DMS53 (cell line): ENCODE data around the gene DNAJC5G.
"Not testable (repeated sequence)": the region's sequence is repeated elsewhere in the genome, so short reads cannot be mapped to it uniquely, and the experiment has no call there.

ENCODE experiments used
- DNase-seq: peaks from one replicate; lab custom pipeline; 2025; lab: John Stamatoyannopoulos, UW

Gene DNAJC5G

DNA sequence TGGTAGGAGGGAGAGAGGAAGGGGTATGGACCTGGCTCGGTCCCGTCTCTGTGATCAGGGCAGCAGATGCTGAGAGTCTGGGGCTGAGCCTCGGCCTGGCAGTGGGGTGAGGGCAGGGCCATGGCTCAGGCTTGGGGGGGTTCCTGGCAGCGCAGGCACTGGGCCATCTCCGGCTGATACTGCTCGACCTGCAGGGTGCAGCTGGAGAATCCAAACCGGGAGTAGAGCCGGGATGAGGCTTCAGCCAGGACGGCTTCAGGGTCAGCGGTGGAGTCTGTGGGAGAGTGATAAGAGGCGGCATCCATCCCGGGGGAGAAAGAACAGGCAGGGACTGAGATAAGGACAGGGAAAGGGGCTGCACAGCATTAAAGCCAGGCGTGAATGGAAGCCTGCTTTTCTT, 20.0 kb upstream of the DNAJC5G start:
- DNase-seq: no peak

DNA sequence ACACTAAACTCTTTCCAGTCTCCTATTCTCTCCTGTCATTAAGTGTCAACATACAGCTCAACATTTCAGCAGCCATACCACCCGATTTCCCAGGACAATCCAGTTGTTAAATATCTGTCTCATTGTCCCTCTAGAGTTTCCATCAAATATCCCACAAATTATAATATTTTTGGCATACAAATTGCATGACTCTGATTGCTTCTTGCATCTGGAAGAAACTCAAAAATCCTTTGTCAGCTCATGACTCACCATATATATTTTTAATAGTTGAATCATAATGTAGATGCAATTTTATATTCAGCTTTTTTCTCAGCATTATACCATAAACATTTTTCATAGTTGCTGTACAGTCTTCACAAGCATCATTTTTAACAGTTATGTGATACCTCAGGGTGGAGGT, 19.6 kb upstream of the DNAJC5G start:
- DNase-seq: no peak

DNA sequence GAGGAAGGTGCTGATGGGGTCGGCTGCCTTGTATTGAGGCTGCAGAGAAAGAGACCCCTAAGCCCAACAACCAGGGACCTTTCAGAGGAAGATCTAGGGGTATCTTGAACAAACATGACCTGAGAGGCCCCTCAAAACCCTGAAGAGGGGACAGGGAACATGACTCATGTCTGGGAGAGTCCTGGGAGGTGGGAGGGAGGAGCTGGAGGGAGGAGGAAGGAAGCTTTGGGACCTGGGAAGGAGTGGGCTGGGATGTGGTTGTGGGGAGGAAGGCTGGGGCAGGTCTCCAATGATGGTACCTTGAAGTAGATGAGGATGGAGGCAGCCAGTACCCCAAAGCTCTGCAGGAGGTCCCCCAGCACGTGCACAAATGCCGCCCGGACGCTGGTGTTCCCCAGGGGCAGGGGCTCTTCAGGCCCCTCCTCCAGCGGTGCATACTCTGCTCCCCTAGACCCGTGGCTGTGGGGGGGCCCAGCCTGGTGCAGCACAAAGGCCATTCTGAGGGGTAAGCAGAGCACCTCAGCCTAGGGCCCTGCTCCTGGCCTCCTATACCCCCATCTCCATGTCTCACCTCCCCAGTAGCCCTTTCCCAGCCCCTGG, 18.3 kb upstream of the DNAJC5G start:
- DNase-seq: no peak

DNA sequence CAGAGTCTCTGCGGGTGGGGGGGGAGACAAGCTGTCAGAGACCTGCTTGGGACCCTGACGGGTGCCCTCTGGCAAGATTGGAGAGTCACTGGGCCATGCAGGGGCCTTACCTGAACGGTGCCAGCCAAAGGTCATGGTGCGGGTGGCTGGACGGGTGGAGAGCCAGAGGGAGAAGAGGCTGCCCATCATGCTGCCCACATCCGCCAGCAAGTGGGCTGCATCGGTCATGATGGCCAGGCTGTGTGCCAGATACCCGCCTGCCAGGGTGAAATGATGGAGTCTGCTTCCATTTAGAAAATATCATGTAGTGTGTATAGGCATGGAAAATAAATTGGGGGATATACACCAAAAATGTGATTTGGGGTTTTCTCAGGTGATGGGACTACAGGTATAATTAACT, 17.2 kb upstream of the DNAJC5G start:
- no peak for DNase-seq

DNA sequence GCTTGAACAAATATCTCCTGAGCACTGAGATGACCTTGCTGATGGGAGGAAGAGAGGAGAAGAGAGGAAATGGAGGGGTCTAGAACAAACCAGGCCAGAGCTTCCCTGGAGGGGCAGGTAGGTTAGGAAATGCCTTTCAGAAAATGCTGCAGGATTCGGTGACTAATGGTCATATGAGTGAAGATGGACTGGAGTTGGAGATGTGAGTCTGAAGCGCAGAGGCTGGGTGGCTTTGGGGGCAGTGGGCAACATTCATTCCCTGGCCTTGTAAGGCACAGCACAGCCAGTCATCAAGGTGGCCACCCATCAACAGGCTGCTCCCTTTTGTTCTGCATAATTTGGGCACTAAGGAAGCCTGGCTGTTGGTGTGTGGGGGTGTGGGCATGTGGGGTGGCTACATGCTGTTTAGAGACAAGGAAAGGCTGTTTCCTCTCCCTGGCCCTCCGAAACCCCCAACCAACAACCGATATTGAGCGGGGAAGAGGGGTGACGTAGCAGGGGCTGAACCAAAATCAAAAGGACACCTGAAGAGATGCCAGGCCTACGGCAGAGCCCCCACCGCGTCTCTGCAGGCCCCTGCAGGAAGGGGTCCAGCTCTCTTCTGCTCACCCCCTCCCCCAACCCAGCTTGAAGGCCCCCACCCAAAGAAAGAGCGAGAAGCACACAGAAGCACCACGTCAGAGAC, 13.8 kb upstream of the DNAJC5G start:
- no peak for DNase-seq

DNA sequence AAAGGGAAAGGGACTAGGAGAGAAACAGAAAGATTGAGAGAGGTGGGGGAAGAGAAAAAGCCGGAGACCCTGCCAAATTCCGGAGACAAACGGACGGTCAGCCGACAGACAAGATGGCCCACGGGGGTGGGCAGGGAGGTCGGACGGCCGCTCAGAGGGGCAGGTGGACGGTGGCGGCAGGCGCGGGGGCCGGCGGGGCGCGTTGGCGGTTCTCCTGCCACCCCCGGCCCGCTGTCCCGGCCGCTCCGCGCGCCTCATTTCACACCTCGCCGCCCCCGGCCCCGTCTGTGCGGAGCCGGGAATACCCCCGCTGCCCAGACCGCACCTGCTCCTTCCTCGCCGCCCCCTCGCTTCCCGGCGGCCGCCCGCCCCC, 13.3 kb upstream of the DNAJC5G start:
- DNase-seq: no peak

DNA sequence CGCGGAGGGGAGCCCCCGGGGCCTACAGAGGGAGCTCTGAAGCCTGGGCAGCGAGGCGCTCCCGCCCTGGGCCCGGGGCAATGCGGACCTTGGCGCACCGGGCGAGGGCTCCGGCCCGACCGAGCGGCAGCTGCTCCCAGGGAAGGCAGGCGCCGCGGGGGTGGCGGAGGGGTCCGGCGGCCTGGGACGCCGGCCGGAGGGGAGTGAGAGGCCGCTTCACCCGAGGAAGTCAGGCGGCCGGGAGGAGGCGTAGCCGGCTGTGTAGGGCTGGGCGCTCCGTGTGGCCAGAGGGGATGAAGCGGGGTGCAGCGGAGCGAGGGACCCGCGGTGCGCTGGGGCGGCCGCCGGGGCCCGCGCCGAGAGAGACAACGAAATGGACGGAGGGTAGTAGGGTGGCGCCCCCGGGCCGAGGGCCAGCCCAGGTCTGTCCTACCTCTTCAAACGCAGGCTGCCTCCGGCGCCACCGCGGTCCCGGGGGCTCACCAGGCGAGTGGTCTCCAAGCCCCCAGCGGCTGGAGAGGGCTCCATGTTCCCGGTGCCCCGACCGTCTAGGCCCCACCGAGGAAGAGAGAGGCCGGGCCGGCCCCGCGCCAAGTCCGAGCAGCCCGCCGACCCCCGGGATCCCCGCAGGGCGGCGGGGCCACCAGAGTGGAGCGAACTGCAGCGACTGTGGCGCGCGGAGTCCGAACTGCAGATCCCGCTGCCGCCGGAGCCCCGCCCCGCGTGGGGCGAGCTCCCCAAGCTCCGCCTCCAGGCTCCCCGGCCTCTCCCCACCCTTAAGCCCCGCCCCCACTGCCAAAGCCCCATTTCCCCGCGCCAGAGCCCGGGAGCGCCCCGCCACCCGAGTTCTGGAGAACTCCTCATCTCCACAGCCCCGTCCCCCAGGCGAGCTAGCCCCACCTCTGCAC, 12.6 kb upstream of the DNAJC5G start, which contains the start of gene SLC30A3:
TSS of gene SLC30A3 (minus strand) at position 669 of the 908 bp plus-strand sequence. CDS start at position 528, 141 bp downstream.
- peak; percentile 53 for DNase-seq

DNA sequence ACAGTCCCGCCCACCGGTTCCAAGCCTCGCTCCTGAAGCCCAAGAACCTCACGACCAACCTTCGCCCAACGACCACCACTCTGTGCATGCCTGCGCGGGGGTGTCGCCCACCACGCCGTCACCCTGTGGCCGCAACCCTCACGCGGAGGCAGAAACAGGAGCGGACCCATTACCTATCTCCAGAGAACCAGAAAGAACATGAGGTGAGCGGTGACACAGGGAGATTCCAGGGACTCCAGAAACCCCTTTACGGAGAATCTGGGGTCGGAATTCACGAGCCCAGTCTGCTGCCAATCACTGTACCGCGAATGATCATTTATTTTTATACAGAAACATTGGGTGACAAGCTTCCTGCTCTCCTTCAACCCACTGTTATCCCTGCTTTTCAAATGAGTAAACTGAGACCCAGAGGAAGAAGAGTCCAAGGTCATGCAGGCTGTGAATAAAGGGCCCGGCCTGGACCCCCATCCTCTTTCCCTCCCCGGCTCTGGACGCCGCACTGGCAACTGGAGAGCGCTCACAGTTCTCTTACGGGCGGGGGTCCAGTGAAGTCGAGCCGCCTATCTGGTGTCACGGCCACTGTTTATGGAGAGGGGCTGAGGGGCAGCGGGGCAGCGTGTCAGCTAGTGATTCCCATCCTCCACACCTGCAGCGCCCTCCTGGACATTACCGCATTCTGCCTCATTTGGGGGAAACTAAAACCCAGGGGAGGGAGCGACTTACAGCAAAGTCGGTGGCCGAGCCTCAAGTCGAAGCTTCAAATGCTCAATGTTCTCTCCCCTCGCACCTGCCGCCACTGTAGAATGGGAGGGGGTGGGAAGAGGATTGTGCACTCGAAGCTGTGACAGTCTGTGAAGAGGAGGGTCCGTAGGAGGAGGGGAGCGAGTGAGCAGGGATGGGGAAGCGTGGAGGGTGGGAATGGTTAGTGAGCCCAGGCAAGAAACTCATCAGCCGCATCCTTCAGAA, 11.7 kb upstream of the DNAJC5G start:
- peak; percentile 51 for DNase-seq

DNA sequence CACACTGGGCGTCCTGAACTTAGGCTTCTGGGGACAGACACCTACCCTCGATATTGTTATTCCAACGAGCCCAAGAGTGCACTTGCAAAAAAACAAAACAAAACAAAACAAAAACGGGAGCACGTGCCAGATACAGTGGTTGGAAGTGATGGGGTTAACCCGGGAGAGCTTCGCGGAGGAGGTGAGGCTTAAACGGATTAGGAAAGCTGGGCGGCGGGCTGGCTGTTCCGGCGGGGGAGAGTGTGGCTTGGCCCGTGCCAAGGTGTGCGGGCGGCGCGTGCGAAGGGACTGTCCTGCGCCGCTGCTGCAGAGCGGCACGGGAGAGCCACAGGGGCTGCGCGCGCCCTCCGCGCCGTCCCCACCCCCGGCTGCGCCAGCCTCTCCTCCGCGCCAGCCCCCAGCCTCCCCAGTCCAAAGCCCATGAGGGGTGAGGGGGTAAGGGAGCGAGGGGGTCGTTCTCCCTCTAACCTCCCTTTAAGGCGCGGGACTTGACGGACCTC, 10.9 kb upstream of the DNAJC5G start:
- peak; percentile 59 for DNase-seq

DNA sequence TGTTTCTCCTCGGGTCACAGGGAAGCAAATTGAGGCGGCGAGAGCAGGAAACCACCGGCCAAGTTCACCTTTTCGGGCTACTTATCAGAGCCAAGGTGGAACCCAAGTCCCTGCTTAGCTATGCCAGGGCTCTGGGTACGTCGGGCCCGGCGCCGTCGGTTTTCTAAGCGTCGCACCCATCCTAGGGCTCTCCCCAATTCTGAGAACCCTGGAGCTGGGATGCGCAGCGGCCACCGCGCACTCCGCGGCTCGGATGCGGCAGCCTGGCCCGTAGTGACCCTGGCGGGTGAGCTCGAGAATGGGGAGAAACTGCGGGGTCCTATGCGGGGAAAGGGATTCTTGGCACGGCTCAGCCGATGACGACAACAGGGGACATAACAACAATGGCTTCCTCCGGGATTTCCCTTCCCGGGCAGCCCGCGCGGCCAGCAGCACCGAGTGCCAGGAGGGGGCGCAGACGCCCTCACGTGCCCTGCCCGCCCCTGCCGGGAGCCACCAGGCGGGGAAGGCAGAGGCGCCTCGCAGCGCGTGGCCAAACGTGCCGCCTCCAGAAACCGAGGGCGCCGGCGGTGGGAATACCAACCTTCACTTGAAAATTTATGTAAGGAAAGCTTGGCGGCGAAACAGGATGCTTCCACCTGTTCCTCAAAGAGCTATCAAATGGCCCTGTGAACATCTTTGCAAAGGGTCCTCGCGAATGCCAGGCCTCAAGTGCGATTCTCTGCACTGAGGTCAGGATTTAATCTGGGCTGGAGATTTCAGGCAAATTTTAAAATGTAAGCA, 10.3 kb upstream of the DNAJC5G start:
- peak; percentile 82 for DNase-seq

DNA sequence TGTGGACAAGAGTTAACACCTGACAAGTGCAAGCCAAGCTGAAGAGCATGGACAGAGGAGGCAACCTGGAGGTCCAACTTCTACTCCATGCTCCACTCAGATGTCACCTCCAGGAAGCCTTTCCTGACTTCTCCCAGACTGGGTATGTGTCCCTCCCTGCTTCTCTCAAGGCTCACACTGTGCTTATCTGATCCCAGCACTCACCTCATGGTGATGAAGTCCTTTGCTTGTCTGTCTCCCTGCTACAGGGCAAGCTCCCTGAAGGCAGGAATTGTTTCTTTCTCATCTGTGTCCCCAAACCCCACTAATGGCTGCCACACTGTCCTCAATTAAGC, 9.7 kb upstream of the DNAJC5G start:
- DNase-seq: no peak

DNA sequence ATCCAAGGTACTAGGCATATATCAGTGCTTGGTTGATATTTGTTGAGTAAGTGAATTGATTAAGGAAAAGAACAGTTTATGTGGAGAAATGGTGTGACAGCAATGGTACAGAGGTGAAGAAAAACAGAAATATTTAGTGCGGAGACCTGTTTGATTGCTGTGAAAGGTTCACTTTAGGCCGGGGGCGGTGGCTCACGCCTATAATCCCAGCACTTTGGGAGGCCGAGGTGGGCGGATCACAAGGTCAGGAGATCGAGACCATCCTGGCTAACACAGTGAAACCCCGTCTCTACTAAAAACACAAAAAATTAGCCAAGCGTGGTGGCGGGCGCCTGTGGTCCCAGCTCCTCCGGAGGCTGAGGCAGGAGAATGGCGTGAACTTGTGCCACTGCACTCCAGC, 6.9 kb upstream of the DNAJC5G start:
- DNase-seq: not testable (repeated sequence)

DNA sequence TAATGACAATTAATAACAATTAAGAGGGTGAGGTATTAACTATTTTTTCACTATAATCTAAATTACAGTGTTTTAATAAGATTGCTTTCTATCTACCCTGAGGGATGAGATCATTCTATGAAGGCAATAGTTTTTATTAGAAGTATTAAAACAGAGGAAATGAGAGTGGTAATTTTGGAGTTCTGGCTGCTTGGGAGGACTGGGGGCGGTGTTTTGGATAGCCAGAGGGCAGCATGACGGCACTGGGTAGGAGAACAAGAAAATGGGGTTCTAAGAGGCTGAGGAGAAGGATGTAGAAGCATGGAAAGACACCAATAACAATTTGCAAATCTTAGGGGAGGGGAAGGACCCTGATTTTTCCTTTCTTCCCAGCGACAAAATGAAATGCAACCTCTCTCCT, 5.1 kb upstream of the DNAJC5G start:
- no peak for DNase-seq

DNA sequence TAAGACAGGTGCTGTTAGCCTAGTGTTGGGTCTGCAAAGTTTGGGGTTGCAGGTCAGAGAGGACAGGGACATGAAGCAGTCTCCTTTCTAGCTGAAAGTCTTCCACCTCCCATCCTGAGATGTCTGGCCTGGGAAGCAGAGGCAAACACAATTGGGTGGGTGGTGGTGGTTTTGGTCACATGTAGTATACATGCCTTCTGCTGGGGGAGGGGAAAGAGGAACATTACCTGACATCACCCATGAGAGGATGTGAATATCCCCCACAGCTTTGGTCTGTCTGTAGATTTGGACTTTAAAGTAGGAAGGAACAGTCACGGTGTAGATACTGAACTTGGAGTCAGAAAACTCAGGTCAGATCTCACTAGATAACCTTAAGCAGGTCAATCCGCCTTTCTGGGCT, 4.6 kb upstream of the DNAJC5G start:
- DNase-seq: no peak

DNA sequence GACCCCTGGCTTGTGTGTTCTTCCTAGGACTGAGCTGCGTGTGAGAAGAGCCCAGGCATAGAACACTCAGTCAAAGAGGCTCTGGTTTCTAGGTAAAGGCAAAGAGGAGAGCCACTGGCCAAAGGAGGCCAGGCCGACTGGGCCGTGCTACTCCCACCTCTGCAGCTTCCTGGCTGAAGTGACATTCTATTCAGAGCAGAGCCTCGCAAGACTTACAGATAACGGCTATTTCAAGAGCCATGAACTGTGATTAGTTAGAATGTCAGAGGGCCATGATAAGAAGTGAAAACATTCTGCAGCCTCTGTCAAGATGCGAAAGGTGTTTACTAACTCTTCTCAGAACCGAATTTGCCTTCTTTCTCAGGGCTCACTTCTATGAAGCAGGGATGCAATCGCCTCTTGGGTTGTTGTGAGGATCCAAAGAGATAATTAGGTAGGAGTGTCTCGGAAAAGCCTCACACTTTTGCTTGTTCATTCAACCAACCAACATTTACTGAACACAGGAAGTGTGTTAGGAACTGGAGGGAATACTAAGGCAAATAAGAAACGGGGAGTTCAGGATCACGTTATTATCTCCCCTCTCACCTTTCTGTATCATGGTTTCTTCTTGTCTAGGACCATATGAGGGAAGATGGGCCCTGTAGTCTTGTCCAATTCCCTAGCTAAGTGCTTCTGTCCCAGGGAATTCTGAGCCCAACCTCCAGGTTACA, 3.4 kb upstream of the DNAJC5G start:
- no peak for DNase-seq

DNA sequence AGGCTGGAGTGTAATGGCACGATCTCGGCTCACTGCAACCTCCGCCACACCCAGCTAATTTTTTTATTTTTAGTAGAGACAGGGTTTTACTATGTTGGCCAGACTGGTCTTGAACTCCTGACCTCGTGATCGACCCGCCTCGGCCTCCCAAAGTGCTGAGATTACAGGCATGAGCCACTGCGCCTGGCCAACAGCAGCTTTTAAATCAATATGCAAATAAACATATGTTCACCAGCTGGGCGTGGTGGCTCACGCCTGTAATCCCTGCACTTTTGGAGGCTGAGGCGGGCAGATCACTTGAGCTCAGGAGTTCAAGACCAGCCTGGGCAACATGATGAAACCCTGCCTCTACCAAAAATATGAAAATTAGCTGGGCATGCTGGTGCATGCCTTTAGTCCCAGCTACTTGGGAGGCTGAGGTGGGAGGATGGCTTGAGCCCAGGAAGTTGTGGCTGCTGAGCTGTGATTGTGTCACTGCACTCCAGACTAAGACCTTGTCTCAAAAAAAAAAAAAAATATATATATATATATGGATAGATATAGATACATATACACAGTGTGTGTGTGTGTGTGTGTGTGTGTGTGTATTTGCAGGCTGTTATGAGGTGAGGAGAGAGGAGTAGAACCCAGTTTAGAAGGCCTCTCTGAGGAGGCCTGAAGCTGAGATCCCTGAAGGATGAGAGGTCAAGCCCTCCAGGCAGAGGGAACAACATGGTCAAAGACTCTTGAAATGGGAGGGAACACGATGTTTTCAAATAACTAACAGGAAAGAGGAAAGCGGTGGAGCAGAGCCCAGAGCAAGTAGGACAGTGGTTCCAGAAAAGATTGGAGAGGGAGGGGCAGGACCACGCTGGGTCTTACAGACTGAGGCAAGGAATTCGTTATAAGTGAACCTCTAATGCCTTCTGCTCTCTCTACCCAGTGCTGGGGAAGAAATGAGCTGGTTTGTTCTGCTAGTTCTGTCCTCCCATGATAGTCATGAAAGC, 2.4 kb upstream of the DNAJC5G start:
- not testable (repeated sequence) for DNase-seq

DNA sequence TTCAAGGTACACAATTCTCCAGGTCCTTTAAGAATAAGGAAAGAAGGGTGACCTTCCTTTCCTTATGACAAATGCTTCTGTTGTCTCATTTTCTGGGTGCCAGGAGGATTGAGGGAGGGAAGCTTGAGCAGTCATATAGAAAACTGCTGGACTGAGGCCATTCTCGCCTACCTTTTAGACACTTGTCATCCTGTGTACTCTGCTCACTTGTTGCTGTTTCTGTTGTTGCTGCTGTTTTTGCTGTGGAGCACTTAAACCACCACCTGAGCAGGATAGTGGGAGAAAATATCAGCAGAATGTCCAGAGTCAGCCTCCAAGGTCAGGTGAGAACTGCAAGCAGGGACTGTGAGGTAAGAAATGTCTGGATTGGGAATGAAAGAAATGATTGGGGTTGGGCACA, 2.8 kb downstream of the DNAJC5G start:
- no peak for DNase-seq

DNA sequence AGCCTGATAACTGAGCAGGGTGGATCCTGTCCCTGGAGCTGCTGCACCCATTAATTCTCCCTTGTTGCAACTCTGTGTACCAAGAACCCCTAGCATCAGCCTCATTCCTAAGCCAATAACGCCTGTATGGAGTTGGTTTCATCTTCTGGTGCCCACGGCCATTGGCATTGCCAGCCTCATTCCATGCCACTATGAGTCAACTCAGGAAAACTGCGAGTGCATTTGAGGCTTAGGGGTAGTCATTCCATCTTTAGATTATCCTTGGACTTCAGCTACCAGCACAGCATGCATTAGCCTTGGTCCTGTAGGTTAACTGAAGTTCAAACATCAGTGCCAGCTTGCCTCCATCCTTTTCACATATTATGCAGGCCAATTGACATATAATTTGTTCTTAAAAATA, 5.6 kb downstream of the DNAJC5G start:
- no peak for DNase-seq

DNA sequence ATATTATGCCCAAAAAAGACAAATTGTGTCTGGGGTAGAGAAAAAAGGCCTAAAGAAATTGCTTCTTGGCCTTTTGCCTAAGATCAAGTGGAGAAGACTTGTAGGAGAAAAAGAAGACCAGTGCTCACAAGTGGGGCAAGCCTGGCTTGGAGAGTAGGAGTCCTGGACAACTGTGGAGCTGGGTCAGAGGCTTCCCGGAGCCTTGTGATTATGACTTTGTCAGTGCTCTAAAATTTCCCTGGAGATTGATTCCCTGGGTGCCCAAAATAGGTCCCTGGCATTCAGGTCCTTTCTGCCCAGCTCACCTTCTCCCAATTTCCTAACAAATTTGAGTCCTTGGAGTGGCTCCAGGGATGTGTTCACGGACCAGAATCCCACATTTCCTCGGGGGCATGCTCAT, 6.2 kb downstream of the DNAJC5G start:
- DNase-seq: no peak
